ENCODE data around the gene ZNF358. TPM values are rescaled to one million over a fixed set of nuclear protein-coding genes. Genes with fewer than 3 reads are reported as not detected.

ZNF358 gene
- total RNA-seq, 1 experiment from 2014 or later, result 30.2 TPM

DNA sequence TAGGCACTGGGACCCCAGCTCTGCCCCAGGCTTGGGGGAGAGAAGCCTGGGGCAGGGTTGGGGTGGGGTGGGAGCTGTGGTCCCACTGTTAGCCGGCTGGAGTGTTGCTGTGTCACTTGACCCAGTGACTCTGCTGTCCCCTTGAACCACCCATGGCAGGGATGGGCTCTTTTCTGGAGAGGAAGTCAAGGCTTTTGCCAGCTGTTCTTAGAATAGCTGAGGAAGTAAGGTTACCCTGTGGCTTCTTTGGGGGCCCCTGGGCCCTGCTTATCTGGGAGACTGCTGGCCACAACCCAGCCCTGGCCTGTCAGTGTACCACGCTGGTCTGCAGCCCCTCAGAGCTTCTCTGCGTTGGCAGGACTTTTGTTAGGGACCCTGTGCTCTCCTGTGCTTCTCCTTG, 28.7 kb downstream of the ZNF358 start:
- Histone ChIP-seq H3K9me3 (ENCODE audit: control insufficient read depth, insufficient read depth, low read depth, low read length) (no peaks in the 10 kb centered on the region), H3K36me3 (ENCODE audit: control insufficient read depth, insufficient read depth, low read length) (no peaks in the 10 kb centered on the region), H3K27ac (ENCODE audit: low read length) (no peak overlapping the region), H3K4me3 (ENCODE audit: low read depth in 2 of 2, low read length in 2 of 2) (no peak overlapping the region), H3K4me1 (ENCODE audit: control insufficient read depth, insufficient read depth, low read length) (no peaks in the 10 kb centered on the region), H3K27me3 (ENCODE audit: control insufficient read depth, insufficient read depth, low read length) (no peaks in the 10 kb centered on the region)
- intact Hi-C loops (cut with micrococcal nuclease; ENCODE audit: unreplicated experiment) (no loop called here), in situ Hi-C loops (cut with HindIII; ENCODE audit: low pct_unique_long_range_greater_than_20kb, low sequenced_read_pairs) (no loop called here)
- ChIA-PET CTCF (no interaction called here), POLR2A (no interaction called here)
- DNase-seq (ENCODE audit: low read depth, low spot score) (no peak), ATAC-seq (no peak)
- BruUV-seq (replicated peaks), result no TSS peak
- TF ChIP-seq, protein P1, sequence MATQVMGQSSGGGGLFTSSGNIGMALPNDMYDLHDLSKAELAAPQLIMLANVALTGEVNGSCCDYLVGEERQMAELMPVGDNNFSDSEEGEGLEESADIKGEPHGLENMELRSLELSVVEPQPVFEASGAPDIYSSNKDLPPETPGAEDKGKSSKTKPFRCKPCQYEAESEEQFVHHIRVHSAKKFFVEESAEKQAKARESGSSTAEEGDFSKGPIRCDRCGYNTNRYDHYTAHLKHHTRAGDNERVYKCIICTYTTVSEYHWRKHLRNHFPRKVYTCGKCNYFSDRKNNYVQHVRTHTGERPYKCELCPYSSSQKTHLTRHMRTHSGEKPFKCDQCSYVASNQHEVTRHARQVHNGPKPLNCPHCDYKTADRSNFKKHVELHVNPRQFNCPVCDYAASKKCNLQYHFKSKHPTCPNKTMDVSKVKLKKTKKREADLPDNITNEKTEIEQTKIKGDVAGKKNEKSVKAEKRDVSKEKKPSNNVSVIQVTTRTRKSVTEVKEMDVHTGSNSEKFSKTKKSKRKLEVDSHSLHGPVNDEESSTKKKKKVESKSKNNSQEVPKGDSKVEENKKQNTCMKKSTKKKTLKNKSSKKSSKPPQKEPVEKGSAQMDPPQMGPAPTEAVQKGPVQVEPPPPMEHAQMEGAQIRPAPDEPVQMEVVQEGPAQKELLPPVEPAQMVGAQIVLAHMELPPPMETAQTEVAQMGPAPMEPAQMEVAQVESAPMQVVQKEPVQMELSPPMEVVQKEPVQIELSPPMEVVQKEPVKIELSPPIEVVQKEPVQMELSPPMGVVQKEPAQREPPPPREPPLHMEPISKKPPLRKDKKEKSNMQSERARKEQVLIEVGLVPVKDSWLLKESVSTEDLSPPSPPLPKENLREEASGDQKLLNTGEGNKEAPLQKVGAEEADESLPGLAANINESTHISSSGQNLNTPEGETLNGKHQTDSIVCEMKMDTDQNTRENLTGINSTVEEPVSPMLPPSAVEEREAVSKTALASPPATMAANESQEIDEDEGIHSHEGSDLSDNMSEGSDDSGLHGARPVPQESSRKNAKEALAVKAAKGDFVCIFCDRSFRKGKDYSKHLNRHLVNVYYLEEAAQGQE (IDR thresholded peaks at IDR 0.05; ENCODE audit: insufficient read depth in 1 of 2, low read depth in 2 of 2, low read length in 1 of 2), result no peak
- TF ChIP-seq TCF7L2 (IDR thresholded peaks at IDR 0.05; ENCODE audit: low read depth, low read length), result no peak
- no peak for TF ChIP-seq POLR2AphosphoS5 (IDR thresholded peaks at IDR 0.05; ENCODE audit: low read depth, low read length)

DNA sequence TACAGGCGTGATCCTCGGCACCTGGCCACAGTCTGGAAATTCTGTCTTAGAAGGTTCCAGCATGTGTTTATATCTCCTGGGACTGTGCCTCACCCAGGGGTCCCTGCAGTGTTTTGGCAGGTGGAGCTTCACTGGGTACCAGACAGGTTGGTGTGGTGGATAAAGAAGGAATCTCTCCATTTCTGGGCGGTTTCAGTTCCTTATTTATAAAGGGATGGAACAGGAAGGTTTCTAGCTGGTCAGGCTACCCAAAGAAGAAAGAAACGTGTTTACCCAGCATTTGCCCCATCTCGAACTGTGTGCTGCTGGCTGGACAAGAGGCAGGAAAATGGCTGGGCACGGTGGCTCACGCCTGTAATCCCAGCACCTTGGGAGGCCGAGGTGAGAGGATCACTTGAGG, 29.4 kb downstream of the ZNF358 start:
- no TSS peak for BruUV-seq (replicated peaks)
- ChIA-PET CTCF (no interaction called here), POLR2A (no interaction called here)
- no peaks in the 10 kb centered on the region for H3K36me3 ChIP-seq (ENCODE audit: control insufficient read depth, insufficient read depth, low read length)
- no peak for DNase-seq (ENCODE audit: low read depth, low spot score)
- H3K27ac ChIP-seq (ENCODE audit: low read length), result no peak overlapping the region
- H3K4me3 ChIP-seq (ENCODE audit: low read depth in 2 of 2, low read length in 2 of 2), result no peak overlapping the region
- in situ Hi-C loops (cut with HindIII; ENCODE audit: low pct_unique_long_range_greater_than_20kb, low sequenced_read_pairs) (no loop called here), intact Hi-C loops (cut with micrococcal nuclease; ENCODE audit: unreplicated experiment) (no loop called here)
- no peak for ATAC-seq
- H3K27me3 ChIP-seq (ENCODE audit: control insufficient read depth, insufficient read depth, low read length), result no peaks in the 10 kb centered on the region
- H3K4me1 ChIP-seq (ENCODE audit: control insufficient read depth, insufficient read depth, low read length), result no peaks in the 10 kb centered on the region
- H3K9me3 ChIP-seq (ENCODE audit: control insufficient read depth, insufficient read depth, low read depth, low read length), result no peaks in the 10 kb centered on the region
- TF ChIP-seq TCF7L2 (IDR thresholded peaks at IDR 0.05; ENCODE audit: low read depth, low read length) (no peak), SIN3A (IDR thresholded peaks at IDR 0.05; ENCODE audit: borderline replicate concordance, insufficient read depth, low read depth, low read length) (no peak), POLR2AphosphoS5 (IDR thresholded peaks at IDR 0.05; ENCODE audit: low read depth, low read length) (no peak)
- TF ChIP-seq, protein P1 (IDR thresholded peaks at IDR 0.05; ENCODE audit: insufficient read depth in 1 of 2, low read depth in 2 of 2, low read length in 1 of 2), result no peak
- TF ChIP-seq, protein P2, sequence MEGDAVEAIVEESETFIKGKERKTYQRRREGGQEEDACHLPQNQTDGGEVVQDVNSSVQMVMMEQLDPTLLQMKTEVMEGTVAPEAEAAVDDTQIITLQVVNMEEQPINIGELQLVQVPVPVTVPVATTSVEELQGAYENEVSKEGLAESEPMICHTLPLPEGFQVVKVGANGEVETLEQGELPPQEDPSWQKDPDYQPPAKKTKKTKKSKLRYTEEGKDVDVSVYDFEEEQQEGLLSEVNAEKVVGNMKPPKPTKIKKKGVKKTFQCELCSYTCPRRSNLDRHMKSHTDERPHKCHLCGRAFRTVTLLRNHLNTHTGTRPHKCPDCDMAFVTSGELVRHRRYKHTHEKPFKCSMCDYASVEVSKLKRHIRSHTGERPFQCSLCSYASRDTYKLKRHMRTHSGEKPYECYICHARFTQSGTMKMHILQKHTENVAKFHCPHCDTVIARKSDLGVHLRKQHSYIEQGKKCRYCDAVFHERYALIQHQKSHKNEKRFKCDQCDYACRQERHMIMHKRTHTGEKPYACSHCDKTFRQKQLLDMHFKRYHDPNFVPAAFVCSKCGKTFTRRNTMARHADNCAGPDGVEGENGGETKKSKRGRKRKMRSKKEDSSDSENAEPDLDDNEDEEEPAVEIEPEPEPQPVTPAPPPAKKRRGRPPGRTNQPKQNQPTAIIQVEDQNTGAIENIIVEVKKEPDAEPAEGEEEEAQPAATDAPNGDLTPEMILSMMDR (IDR thresholded peaks at IDR 0.05), result no peak

All from Panc1 (cell line).